A673 (cell line): ENCODE data around the gene MAMSTR.

Source experiments
- EZH2 ChIP-seq: fragments of 200-600 bp; sonication (generic); IDR thresholded peaks from 2 replicates; pipeline ENCODE4 v1.6.1; 2017; ENCODE audit warnings: borderline replicate concordance, low read depth, mild to moderate bottlenecking, mixed read lengths, antibody characterized with exemption, low read length; ENCODE audit not compliant: poor library complexity, severe bottlenecking
- TF ChIP-seq, protein P1 (sequence below): fragments of 300-800, 200-600 bp; sonication (generic); conservative IDR thresholded peaks from 2 replicates; pipeline ENCODE4 v1.5.1; 2017; ENCODE audit warnings: low read depth, mild to moderate bottlenecking, antibody characterized with exemption, low read length, moderate library complexity, mixed read lengths

DNA sequence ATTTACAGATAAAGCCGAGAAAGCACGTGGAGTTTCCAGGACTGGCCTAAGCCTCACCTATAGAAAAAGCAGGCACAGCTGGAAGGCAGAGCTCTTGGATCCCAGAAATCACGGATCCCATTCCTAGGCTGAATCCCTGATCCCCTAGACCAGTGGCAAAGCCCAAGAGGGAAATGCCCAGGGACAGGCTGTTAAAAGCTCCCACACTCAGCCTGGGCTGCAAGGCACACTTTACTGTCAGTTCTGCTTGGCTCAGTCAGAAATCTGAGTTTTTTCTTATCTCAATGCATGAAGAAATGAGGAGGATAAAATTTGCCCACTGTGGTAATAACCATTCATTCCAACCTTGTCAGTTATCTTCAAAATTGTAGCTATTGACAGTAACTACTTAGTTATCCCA, 31.7 kb downstream of the MAMSTR start:
- TF ChIP-seq, protein P1, sequence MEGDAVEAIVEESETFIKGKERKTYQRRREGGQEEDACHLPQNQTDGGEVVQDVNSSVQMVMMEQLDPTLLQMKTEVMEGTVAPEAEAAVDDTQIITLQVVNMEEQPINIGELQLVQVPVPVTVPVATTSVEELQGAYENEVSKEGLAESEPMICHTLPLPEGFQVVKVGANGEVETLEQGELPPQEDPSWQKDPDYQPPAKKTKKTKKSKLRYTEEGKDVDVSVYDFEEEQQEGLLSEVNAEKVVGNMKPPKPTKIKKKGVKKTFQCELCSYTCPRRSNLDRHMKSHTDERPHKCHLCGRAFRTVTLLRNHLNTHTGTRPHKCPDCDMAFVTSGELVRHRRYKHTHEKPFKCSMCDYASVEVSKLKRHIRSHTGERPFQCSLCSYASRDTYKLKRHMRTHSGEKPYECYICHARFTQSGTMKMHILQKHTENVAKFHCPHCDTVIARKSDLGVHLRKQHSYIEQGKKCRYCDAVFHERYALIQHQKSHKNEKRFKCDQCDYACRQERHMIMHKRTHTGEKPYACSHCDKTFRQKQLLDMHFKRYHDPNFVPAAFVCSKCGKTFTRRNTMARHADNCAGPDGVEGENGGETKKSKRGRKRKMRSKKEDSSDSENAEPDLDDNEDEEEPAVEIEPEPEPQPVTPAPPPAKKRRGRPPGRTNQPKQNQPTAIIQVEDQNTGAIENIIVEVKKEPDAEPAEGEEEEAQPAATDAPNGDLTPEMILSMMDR = no peak
- no peak for TF ChIP-seq EZH2
